Stimulated activated CD4-positive, alpha-beta T cell treated with anti-CD3 and anti-CD28 coated beads, TNF-alpha, amount 100 ng/mL, for 48 hours (primary cell): ENCODE results near the gene USO1.
"Not testable (repeated sequence)": the region's sequence is repeated elsewhere in the genome, so short reads cannot be mapped to it uniquely, and the experiment has no call there.

Experiments
- DNase-seq, 3 donors: peaks; one replicate each; pipeline ENCODE4 v3.0.0-alpha.2; 2020; ENCODE audit warnings: low read depth in 3 of 3

The USO1 gene, protein sequence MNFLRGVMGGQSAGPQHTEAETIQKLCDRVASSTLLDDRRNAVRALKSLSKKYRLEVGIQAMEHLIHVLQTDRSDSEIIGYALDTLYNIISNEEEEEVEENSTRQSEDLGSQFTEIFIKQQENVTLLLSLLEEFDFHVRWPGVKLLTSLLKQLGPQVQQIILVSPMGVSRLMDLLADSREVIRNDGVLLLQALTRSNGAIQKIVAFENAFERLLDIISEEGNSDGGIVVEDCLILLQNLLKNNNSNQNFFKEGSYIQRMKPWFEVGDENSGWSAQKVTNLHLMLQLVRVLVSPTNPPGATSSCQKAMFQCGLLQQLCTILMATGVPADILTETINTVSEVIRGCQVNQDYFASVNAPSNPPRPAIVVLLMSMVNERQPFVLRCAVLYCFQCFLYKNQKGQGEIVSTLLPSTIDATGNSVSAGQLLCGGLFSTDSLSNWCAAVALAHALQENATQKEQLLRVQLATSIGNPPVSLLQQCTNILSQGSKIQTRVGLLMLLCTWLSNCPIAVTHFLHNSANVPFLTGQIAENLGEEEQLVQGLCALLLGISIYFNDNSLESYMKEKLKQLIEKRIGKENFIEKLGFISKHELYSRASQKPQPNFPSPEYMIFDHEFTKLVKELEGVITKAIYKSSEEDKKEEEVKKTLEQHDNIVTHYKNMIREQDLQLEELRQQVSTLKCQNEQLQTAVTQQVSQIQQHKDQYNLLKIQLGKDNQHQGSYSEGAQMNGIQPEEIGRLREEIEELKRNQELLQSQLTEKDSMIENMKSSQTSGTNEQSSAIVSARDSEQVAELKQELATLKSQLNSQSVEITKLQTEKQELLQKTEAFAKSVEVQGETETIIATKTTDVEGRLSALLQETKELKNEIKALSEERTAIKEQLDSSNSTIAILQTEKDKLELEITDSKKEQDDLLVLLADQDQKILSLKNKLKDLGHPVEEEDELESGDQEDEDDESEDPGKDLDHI

GRCh38 chr4:75724066-75724866 is at the start of gene USO1:
Gene USO1 (plus strand): TSS chr4:75724577. CDS start chr4:75724820, 243 bp downstream.
- DNase-seq, result peak; percentile 97 to 99 (median 99)

GRCh38 chr4:75675004-75675531 is 49.3 kb upstream of the USO1 start:
- DNase-seq, result no peak

- no peak for DNase-seq
Measured at GRCh38 chr4:75678473-75678872, 45.9 kb upstream of the USO1 start.

GRCh38 chr4:75678965-75679364 is 45.4 kb upstream of the USO1 start:
- DNase-seq, result no peak

DNA sequence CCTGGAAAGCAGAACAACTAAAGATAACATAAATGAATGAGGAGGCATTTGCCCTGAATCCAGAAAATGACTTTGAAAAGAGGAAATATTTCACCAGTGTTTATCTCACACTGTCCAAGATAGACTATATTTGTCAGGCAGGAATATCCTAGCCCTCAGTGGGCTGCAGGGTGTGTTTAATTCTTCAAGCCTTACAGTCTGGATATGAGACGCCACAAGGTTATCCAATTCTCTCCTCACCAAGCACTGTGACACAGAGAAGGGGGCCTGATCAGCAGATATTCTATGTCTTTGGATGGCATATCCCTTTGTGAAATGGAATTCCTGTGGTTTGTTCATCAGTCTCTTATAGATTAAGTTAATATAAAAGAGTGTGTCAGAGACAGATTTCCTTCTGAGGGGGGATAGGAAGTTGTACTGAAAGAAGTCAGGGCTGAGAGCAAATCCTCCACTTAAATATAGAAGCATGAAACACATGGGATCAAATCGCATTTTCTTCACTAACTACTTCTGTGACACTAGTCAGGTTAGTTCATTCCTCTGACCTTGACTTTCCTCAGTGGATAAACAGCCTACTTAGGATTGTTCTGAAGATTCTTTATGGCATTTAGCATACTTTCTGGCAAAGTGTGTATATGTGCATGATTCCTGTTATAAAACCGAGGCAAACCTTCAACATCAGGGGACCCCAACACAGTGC is 44.4 kb upstream of the USO1 start:
- no peak for DNase-seq

DNA sequence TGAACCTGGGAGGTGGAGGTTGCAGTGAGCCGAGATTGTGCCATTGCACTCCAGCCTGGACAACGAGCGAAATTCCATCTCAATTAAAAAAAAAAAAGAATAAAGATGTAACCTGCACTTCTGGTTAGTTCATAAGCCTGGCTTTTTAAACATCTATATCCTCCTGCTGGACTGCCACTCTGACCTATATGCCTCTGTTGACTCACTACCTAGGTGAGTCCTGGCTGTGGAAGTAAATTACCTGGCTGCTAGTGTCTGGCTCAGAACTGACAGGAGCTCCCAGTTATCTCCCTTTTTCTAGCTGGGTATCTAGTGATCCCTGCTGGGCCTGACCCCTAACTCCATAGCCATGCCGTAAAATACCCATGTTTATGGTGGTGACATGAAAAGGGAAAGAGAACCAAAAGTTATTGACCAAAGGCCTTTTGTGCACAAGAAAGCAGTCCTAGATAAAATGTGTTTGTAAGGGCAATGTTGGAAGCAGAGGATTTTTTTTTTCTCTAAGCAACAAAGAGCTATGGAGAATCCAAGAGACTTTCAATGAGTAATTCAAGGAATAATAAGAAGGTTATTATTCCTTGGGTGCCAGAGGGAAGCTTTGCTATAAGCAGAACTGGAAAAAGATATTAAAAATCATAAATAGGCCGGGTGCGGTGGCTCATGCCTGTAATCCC is 40.8 kb upstream of the USO1 start:
- no peak for DNase-seq

- DNase-seq, result no peak
Measured at GRCh38 chr4:75685546-75686189, 38.7 kb upstream of the USO1 start.

- DNase-seq, result no peak
Measured at GRCh38 chr4:75686346-75686745, 38.0 kb upstream of the USO1 start.

GRCh38 chr4:75687125-75687524 is 37.3 kb upstream of the USO1 start:
- DNase-seq, result not testable (repeated sequence)

- DNase-seq, result not testable (repeated sequence)
Measured at GRCh38 chr4:75692066-75692465, 32.3 kb upstream of the USO1 start.

GRCh38 chr4:75696071-75696470 is 28.3 kb upstream of the USO1 start:
- DNase-seq, result no peak

DNA sequence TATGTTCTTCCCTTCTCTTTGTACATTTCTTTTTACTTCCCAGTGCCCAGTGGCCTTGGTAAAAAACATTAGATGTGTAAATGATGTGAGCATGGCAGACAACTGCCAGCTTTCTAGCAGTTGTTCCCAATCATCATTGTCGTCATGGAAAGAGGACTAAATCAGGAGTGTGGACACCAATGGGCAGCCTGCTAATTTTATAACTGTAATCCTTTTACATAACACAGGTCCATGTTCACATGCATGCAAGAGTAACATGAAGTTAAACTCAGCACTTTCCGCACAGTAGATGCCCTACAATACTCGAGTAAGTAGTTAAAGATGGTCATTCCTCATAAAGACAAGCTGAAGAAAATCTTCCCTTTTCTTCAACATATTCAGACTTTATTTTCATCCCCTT is 27.8 kb upstream of the USO1 start:
- DNase-seq, result no peak

DNA sequence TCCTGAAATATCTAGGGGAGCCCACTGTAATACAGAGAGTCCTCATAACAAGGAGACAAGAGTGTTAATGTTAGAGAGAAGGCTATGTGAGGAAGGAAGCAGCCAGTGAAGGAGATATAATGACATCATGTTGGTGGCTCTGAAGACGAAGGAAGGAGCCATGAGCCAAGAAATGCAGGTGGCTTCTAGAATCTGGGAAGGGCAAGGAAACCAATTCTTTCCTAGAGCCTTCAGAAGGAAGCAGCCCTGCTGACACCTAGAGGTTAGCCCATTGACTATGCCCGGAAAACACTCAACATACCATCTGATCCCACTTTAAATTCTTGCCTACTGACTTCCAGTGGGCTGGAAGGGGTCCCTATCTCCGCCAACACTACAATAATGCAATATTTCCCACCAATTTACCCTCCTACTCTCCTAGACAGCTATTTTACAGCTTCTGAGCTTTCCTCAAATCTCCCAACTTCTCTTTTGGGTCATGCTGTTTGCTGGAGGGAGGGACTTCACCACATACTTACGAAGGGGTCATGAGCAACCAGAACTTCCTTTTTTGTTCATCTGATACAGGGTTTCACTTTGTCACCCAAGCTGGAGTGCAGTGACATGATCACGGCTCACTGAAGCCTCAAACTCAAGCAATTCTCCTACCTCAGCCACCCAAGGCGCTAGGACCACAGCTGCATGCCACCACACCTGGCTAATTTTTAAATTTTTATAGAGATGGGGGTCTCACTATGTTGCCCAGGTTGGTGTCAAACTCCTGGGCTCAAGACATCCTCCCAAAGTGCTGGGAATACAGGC is 26.0 kb upstream of the USO1 start:
- no peak for DNase-seq

GRCh38 chr4:75698963-75699228 is 25.5 kb upstream of the USO1 start:
- DNase-seq, result no peak

DNA sequence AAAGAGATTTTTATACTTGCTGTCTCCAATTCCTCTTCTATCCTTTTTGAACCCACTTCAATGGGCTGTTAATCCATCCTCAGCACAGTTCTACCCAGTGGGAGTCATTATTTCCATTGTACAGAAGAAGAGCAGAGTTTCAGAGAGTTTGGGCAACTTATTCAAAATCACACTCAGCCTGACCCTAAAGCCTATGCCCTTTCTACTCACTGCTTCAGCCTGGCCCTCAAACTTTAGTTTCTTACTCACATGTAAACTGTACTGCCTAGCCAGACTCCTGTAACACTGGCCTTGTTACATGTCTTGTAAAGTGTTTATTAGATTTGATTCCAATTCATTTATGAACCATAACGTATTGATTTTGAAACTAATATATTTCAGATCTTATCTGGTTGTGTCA is 25.1 kb upstream of the USO1 start:
- no peak for DNase-seq

DNA sequence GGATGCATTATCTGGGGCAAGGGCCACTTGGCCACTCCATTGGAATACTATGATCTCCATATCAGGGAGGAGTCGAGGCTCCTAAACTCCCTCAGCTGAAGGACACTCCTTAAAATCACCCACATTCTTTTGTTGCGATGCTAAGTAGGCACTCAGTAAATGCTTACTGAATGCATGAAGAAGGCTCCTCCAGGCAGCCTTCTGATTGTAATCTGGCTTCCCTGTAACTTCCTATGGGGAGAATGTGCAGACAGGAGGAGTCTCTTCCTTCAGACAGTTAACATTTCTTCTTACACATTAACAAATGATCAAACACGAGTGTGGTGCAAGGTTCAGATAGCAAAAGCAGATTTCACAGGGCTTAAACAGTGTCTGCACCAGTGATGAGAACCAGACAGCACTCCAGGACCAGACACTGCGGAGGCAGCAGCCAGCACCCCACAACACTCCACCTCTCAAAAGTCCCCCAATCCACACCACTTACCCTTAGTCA is 21.4 kb upstream of the USO1 start:
- DNase-seq, result no peak

DNA sequence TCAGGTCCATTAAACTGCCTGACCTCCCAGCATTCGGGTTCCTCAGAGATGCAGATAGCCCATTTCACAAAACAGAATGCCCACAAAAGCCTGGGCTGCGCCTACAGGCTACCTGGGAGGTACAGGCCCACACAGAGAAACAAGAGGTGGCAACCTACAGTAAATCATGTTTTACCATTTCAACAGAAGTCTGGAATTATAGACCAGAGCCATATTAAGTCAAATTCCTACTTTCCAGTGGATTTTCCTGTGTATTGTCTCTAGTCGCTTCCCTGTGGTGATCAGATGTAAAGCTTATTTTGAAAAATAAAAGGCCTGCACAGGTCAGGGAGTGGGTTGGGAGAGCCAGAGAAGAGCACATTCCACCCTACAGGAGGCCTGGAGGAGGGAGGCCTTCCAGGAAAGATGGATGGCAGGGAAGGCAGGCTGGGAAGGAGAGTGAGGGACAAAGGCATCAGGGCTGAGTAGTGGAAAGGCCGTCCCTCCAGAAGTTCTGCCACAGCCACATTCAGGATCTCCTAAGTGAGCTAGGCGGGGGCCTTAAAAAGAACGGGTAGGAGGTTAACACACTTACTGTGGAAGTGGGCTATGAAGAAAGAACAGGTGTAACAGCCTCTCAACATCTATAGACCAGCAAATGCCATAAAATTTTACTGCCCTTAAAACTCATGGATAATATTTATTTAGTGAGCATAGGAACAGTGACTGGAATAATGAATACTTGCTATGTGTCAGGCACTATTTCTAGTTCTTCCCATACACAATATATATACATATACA is 19.0 kb upstream of the USO1 start:
- no peak for DNase-seq

DNA sequence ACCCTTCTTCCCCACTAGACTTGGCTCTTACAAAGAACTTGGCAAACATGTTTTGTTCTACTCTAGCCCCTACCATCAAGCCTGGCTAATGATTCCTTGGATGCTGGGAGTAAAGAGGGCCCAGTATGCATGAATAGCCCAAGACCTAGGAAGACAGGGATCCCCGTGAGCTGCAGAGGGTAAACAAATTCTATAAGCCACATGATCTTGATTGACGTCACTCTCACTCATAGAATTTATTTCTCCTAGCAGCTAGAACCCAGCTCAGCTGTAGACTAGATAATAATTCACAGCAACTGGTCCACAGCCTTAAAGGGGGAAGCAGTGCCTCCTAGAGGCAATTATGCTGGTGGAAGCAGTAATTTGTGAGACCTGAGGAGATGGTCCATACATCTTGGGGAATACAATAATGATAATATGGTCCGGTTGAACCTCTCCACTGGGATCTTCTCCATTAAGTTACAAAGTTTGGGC is 16.1 kb upstream of the USO1 start:
- DNase-seq, result peak in 1 of 3 donors; percentile 9
